K562 (cell line): ENCODE measurements around the gene MRPL10. TPM values are rescaled to one million over a fixed set of nuclear protein-coding genes. Genes with fewer than 3 reads are reported as not detected.

ENCODE experiments used
- ATF1 ChIP-seq, 2 experiments: fragments of 450-650 bp in 1 of 2; IDR thresholded peaks; 2 replicates each; pipeline ENCODE4 v1.6.1; 2016; ENCODE audit warnings: missing compliant biosample characterization in 1 of 2, missing genetic modification characterization in 1 of 2
- CBFB ChIP-seq: sonication (generic); formaldehyde crosslinking; IDR thresholded peaks from 2 replicates; pipeline ENCODE4 v1.4.0; 2020; ENCODE audit warnings: mild to moderate bottlenecking, missing genetic modification reagents
- HDAC3 ChIP-seq: fragments of 450-650 bp; IDR thresholded peaks from 2 replicates; pipeline ENCODE4 v1.6.1; 2018; ENCODE audit warnings: borderline replicate concordance, mild to moderate bottlenecking, moderate library complexity; ENCODE audit not compliant: partially characterized antibody
- JUND ChIP-seq, 2 experiments: IDR thresholded peaks; 2 replicates in 1 of 2; 3 replicates in 1 of 2; pipeline ENCODE4 v1.6.1; 2011; ENCODE audit warnings: borderline replicate concordance in 2 of 2, low read depth in 2 of 2, low read length in 2 of 2, improper control_type of control experiment in 1 of 2, missing biosample characterization in 1 of 2, missing genetic modification characterization in 1 of 2, missing genetic modification reagents in 1 of 2
- NEUROD1 ChIP-seq: fragments of 150-350 bp; IDR thresholded peaks from 2 replicates; pipeline ENCODE4 v1.6.1; 2014; ENCODE audit warnings: borderline replicate concordance, low read length, low read depth; ENCODE audit not compliant: partially characterized antibody
- NR1H2 ChIP-seq: sonication (generic); formaldehyde crosslinking; IDR thresholded peaks from 2 replicates; pipeline ENCODE4 v1.4.0; 2020; ENCODE audit warnings: mild to moderate bottlenecking, missing genetic modification reagents
- PML ChIP-seq: IDR thresholded peaks from 2 replicates; pipeline ENCODE4 v1.6.1; 2012; ENCODE audit warnings: low read length, inconsistent platforms
- RBM39 ChIP-seq: fragments of 200-400 bp; formaldehyde crosslinking; optimal IDR thresholded peaks from 2 replicates; pipeline ENCODE3; 2018; ENCODE audit warnings: low read depth, low read length
- TBL1XR1 ChIP-seq, 2 experiments: IDR thresholded peaks; 2 replicates each; pipeline ENCODE4 v1.6.1; 2012; ENCODE audit warnings: improper control_type of control experiment in 2 of 2, low read length in 2 of 2, mild to moderate bottlenecking in 1 of 2
- ZBTB1 ChIP-seq: sonication (generic); formaldehyde crosslinking; IDR thresholded peaks from 2 replicates; pipeline ENCODE4 v1.8.1; 2023; ENCODE audit warnings: missing genetic modification reagents, low read depth, mild to moderate bottlenecking, borderline replicate concordance
- ZFP36 ChIP-seq: fragments of 150-350 bp; IDR thresholded peaks from 2 replicates; pipeline ENCODE4 v1.6.1; 2018; ENCODE audit warnings: low read length, low read depth; ENCODE audit not compliant: partially characterized antibody
- ZNF121 ChIP-seq: sonication (generic); formaldehyde crosslinking; conservative IDR thresholded peaks from 2 replicates; pipeline ENCODE4 v1.8.0; 2022; ENCODE audit warnings: missing genetic modification reagents
- ZNF212 ChIP-seq: fragments of 450-650 bp; formaldehyde crosslinking; IDR thresholded peaks from 2 replicates; pipeline ENCODE4 v1.4.0; 2020; ENCODE audit warnings: mild to moderate bottlenecking
- polyA plus RNA-seq, 8 experiments: library from polyadenylated mRNA; depleted of rRNA in 4 of 8; stranded (reverse) in 5 of 8; unstranded in 3 of 8; fragments of >200 nt; fragmentation: Nextera tagmentation in 2 of 8; fragmentation: Illumina TruSeq in 1 of 8; extraction: Ambion mirVana in 2 of 8; extraction: Trizol in 1 of 8; gene quantifications; 2 replicates each; pipeline versions ENCODE4 v1.2.1 to v1.2.3, GENCODE V29; 2011 to 2014; ENCODE audit warnings: inconsistent platforms in 1 of 8, missing spikeins in 1 of 8
- total RNA-seq, 7 experiments: library from RNA; depleted of rRNA in 6 of 7; stranded (reverse); fragments of >200 nt in 6 of 7; fragmentation: Illumina TruSeq in 2 of 7; extraction: Trizol in 2 of 7; gene quantifications; 2 replicates each; pipeline versions ENCODE4 v1.2.1 to v1.2.3, GENCODE V29; 2011 to 2021; ENCODE audit warnings: low replicate concordance in 1 of 7
- TF ChIP-seq, protein P1 (sequence below): fragments of 200-800 bp; sonication (Bioruptor generic); IDR thresholded peaks from 2 replicates; pipeline ENCODE4 v1.6.1; 2016; ENCODE audit warnings: missing genetic modification characterization, missing compliant biosample characterization
- TF ChIP-seq, protein P2 (sequence below): fragments of 250-450 bp; sonication (Bioruptor Pico); IDR thresholded peaks from 2 replicates; pipeline ENCODE4 v1.8.0; 2022; ENCODE audit warnings: moderate library complexity, mild to moderate bottlenecking, inconsistent platforms
- TF ChIP-seq, protein P3 (sequence below), 2 experiments: fragments of 450-650 bp; conservative IDR thresholded peaks; 2 replicates each; pipeline ENCODE4 v1.6.1; 2017; ENCODE audit warnings: mild to moderate bottlenecking in 2 of 2, moderate library complexity in 2 of 2

The MRPL10 gene
- total and polyA plus RNA-seq, 9 of the 15 experiments (the other 6 are each of a cell fraction or from before 2014, with no cell fraction given): 27.8 to 105 (median 67.3) TPM

DNA sequence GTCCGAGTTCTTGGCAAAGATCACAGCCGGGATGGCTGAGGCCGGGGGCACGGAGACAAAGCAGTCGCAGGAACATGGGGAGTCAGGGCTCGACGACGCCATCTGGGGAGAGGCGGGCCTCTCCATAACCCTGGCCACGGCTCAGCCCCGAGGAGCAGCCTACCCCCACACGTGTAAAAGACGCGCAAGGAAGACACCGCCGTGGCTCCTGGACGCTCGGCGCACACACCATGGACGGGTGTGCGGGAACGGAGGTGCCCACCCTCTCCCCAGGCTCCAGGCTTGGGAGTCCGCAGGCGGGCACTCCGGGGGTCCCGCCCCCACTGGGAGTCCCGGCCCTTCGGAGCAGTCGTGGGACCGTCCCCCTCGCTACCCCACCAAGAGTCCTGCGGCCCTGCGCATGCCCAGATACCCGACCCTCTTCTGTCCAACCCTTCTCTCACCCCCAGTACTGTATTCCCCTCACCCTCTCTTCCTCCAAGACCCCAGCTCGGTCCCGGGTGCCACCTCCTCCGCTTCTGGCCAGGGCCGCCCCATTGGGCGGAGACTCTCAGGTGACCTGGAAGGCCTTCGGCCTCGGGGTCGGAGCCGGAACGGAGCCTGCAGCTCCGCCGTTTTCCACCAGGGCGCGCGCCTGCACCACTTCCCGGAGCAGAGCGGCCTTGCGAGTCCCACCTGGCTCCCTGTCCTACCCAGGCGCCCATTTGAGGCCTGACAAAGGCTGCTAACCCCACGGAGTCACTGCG is 9.6 kb upstream of the MRPL10 start, which contains the start of gene SCRN2 (continued):
- TF ChIP-seq NEUROD1 (no peak), CBFB (0 out of 2 replicates have a peak, but pooled peaks have one; percentile 85), RBM39 (no peak), TBL1XR1 (IDR thresholded peaks at IDR 0.05; ENCODE audit: low read length in 2 of 2) (no peak), ZFP36 (peak; percentile 4), PML (0 out of 2 replicates have a peak, but pooled peaks have one; percentile 54), ATF1 (CRISPR knock-in tag; IDR thresholded peaks at IDR 0.05) (no peak), ATF1 (tag; IDR thresholded peaks at IDR 0.05) (peak; percentile 52), ZNF121 (no peak), HDAC3 (no peak), ZBTB1 (CRISPR knock-in tag) (0 out of 2 replicates have a peak, but pooled peaks have one; percentile 57), ZNF212 (no peak), JUND (IDR thresholded peaks at IDR 0.05; ENCODE audit: borderline replicate concordance, low read depth, low read length) (peak; percentile 20; the same call in 1 of the 2 replicates), JUND (tag; IDR thresholded peaks at IDR 0.05; ENCODE audit: borderline replicate concordance, low read depth, low read length) (no peak; the same call in 2 of the 3 replicates), NR1H2 (CRISPR knock-in tag) (no peak)
- TF ChIP-seq, protein P1, sequence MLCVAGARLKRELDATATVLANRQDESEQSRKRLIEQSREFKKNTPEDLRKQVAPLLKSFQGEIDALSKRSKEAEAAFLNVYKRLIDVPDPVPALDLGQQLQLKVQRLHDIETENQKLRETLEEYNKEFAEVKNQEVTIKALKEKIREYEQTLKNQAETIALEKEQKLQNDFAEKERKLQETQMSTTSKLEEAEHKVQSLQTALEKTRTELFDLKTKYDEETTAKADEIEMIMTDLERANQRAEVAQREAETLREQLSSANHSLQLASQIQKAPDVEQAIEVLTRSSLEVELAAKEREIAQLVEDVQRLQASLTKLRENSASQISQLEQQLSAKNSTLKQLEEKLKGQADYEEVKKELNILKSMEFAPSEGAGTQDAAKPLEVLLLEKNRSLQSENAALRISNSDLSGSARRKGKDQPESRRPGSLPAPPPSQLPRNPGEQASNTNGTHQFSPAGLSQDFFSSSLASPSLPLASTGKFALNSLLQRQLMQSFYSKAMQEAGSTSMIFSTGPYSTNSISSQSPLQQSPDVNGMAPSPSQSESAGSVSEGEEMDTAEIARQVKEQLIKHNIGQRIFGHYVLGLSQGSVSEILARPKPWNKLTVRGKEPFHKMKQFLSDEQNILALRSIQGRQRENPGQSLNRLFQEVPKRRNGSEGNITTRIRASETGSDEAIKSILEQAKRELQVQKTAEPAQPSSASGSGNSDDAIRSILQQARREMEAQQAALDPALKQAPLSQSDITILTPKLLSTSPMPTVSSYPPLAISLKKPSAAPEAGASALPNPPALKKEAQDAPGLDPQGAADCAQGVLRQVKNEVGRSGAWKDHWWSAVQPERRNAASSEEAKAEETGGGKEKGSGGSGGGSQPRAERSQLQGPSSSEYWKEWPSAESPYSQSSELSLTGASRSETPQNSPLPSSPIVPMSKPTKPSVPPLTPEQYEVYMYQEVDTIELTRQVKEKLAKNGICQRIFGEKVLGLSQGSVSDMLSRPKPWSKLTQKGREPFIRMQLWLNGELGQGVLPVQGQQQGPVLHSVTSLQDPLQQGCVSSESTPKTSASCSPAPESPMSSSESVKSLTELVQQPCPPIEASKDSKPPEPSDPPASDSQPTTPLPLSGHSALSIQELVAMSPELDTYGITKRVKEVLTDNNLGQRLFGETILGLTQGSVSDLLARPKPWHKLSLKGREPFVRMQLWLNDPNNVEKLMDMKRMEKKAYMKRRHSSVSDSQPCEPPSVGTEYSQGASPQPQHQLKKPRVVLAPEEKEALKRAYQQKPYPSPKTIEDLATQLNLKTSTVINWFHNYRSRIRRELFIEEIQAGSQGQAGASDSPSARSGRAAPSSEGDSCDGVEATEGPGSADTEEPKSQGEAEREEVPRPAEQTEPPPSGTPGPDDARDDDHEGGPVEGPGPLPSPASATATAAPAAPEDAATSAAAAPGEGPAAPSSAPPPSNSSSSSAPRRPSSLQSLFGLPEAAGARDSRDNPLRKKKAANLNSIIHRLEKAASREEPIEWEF (CRISPR knock-in tag): no peak
- TF ChIP-seq, protein P2, sequence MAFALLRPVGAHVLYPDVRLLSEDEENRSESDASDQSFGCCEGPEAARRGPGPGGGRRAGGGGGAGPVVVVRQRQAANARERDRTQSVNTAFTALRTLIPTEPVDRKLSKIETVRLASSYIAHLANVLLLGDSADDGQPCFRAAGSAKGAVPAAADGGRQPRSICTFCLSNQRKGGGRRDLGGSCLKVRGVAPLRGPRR (CRISPR knock-in tag): no peak
- TF ChIP-seq, protein P3, sequence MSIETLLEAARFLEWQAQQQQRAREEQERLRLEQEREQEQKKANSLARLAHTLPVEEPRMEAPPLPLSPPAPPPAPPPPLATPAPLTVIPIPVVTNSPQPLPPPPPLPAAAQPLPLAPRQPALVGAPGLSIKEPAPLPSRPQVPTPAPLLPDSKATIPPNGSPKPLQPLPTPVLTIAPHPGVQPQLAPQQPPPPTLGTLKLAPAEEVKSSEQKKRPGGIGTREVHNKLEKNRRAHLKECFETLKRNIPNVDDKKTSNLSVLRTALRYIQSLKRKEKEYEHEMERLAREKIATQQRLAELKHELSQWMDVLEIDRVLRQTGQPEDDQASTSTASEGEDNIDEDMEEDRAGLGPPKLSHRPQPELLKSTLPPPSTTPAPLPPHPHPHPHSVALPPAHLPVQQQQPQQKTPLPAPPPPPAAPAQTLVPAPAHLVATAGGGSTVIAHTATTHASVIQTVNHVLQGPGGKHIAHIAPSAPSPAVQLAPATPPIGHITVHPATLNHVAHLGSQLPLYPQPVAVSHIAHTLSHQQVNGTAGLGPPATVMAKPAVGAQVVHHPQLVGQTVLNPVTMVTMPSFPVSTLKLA (conservative IDR thresholded peaks at IDR 0.05): peak in 1 of 2 experiments; percentile 79
